AG04449 (cell line): ENCODE measurements around the gene SNTG2.

ENCODE experiments used
- CTCF ChIA-PET: fragments of 350-600 bp; formaldehyde crosslinking; extraction: SDS; loops from one replicate; lab custom pipeline; 2021; ENCODE audit warnings: antibody characterized with exemption; lab: Yijun Ruan, JAX
- POLR2A ChIA-PET: fragments of 400-600, 350-600 bp; formaldehyde crosslinking; extraction: SDS; loops from one replicate; lab custom pipeline; 2020; ENCODE audit warnings: antibody characterized with exemption, inconsistent platforms; lab: Yijun Ruan, JAX
- DNase-seq: peaks from one replicate; pipeline ENCODE4 v3.0.0-alpha.2; 2010; ENCODE audit warnings: low read depth, low spot score
- H3K4me3 ChIP-seq: 2 replicates; pipeline ENCODE4 v1.5.1; 2011; ENCODE audit warnings: low read depth, mild to moderate bottlenecking, control low read depth, low read length
- CTCF ChIP-seq: IDR thresholded peaks from one replicate; pipeline ENCODE4 v1.5.1; 2011; ENCODE audit warnings: mild to moderate bottlenecking, moderate library complexity, low read length, control low read depth, inconsistent platforms; ENCODE audit not compliant: insufficient read depth; ENCODE audit errors: missing control alignments

SNTG2 gene

GRCh38 chr2:1366546-1367134 is 416.0 kb downstream of the SNTG2 start:
- DNase-seq = no peak
- POLR2A ChIA-PET = no interaction called here
- no peak overlapping the region for H3K4me3 ChIP-seq
- TF ChIP-seq CTCF = no peak
- CTCF ChIA-PET = no interaction called here

- no peak overlapping the region for H3K4me3 ChIP-seq
- TF ChIP-seq CTCF = no peak
- CTCF ChIA-PET = no interaction called here
- no peak for DNase-seq
- POLR2A ChIA-PET = no interaction called here
Measured at GRCh38 chr2:1367601-1368000, 417.0 kb downstream of the SNTG2 start.

- ChIA-PET POLR2A (no interaction called here), CTCF (no interaction called here)
- no peak for TF ChIP-seq CTCF
- DNase-seq = no peak
- H3K4me3 ChIP-seq = no peak overlapping the region
Measured at GRCh38 chr2:1369905-1370304, 419.3 kb downstream of the SNTG2 start.

GRCh38 chr2:1370461-1370860 is 419.8 kb downstream of the SNTG2 start:
- no peak for DNase-seq
- ChIA-PET POLR2A (no interaction called here), CTCF (no interaction called here)

GRCh38 chr2:1371082-1371481 is 420.4 kb downstream of the SNTG2 start:
- ChIA-PET CTCF (no interaction called here), POLR2A (no interaction called here)
- no peak for TF ChIP-seq CTCF
- H3K4me3 ChIP-seq = no peak overlapping the region
- DNase-seq = no peak

More at GRCh38 chr2:1370461-1370860, 419.8 kb downstream of the SNTG2 start:
- H3K4me3 ChIP-seq = no peak overlapping the region
- no peak for TF ChIP-seq CTCF

- ChIA-PET POLR2A (no interaction called here), CTCF (no interaction called here)
- DNase-seq = no peak
Measured at GRCh38 chr2:1373830-1374229, 423.2 kb downstream of the SNTG2 start.

More at GRCh38 chr2:1373830-1374229, 423.2 kb downstream of the SNTG2 start:
- no peak overlapping the region for H3K4me3 ChIP-seq
- no peak for TF ChIP-seq CTCF
